Measurements from ENCODE around the gene NIPBL.
"Not testable (repeated sequence)": the region's sequence is repeated elsewhere in the genome, so short reads cannot be mapped to it uniquely, and the experiment has no call there.

The NIPBL gene

GRCh38 chr5:37043693-37044092 is 167.1 kb downstream of the NIPBL start:
- DNase-seq = no peak

GRCh38 chr5:37044120-37044519 is 167.6 kb downstream of the NIPBL start:
- no peak for DNase-seq

DNA sequence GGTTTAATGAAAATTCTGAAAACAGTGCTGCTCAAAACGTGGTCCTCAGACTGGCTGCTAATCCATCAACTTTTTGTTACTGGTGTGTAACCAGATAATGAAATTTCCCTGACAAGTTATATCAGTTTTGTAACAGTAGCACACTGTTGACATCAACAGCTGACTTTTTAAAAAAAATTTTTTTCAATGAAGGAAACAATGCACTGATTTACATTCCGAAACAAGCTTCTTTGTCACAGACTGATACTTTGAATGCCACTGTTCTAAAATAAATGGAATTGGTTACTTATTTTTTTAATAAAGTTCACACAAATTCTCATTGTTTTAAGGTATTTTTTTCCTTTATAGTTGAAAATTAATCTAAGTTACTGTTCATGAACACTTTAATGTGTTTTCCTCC is 169.1 kb downstream of the NIPBL start:
- DNase-seq = no peak

- DNase-seq = no peak
These were observed 171.4 kb downstream of the NIPBL start for GRCh38 chr5:37047947-37048346.

- DNase-seq = no peak
These were observed 177.8 kb downstream of the NIPBL start for GRCh38 chr5:37054391-37054790.

DNA sequence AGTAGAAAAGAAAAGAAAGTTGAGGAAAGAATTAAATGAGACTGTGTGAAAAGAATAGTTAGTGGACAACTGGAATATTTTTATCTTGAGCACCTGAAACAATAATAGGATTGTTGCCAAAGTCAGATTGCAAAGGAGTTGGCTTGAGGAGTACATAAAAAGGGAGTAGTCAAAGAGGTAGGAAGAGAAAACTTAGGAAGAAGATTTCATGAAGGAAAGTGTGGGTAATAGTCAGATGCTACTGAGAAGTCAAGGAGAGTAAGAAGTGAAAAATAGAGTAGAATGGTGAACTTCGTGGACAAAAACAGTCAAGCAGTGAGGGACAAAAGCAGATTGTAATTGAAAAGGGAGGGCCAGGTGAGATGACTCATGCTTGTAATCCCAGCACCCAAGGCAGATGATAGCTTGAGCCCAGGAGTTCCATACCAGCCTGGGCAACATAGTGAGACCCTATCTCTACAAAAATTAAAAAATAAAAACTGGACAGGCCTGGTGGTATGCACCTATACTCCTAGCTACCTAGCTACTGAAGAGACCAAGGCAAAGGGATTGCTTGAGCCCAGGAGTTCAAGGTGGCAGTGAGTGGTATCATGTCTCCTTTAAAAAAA is 178.9 kb downstream of the NIPBL start:
- no peak for DNase-seq

GRCh38 chr5:37056762-37057161 is 180.2 kb downstream of the NIPBL start:
- no peak for DNase-seq

- no peak for DNase-seq
These were observed 183.5 kb downstream of the NIPBL start for GRCh38 chr5:37060030-37060429.

GRCh38 chr5:37063739-37064138 is 187.2 kb downstream of the NIPBL start:
- DNase-seq = no peak

GRCh38 chr5:37064442-37064841 is 187.9 kb downstream of the NIPBL start:
- no peak for DNase-seq

DNA sequence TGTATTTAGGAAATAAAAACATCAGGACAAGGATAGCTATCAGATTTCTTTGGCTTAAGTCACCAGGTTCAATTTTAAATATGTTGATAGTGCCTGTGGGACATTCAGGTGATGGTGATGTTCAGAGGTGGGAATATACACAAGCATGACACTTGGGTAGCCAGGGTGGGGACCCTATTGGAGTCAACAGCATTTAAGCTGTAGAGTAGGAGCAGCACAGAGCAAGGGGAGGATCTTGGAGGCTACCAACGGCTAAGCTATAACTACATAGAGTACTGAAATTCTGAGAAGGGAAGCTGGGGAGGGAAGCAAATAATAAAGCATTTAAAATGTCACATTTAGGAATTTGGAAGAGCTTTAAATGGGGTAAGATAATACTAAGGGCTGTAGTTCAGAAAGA is 194.9 kb downstream of the NIPBL start:
- DNase-seq = no peak

DNA sequence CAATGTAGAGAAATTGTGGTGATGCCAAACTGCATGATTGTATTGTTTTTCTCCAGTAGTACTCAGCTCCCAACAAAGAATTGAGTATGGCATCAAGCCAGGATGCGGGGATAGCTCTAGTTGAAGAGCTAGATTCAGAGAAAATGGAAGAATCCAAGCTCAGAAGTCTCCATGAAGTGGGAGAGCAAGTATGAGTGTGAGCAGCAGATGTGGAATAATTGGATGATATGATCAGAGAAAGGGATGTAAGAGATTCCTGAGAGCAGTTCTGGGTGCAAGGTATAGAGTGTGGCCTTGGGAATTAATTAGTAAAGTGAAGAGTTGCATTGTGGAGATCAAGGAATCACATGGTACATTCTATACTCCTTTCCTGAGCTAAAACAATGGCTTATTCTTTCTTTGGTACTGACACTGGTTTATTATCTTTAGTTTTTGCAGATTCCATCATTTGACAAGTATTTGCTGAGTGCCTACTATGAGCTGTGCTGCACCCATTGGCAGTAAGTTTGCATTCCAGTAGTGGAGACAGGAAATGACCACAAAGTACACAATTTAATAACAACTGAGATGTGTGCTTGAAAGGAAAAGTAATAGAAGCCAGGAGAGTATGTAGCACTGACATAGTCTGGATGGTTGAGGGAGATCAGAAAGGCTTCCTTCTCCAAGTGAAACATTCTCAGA is 195.5 kb downstream of the NIPBL start:
- DNase-seq = no peak

GRCh38 chr5:37075399-37075950 is 198.9 kb downstream of the NIPBL start:
- DNase-seq = no peak

GRCh38 chr5:37077146-37077545 is 200.6 kb downstream of the NIPBL start:
- DNase-seq = no peak

DNA sequence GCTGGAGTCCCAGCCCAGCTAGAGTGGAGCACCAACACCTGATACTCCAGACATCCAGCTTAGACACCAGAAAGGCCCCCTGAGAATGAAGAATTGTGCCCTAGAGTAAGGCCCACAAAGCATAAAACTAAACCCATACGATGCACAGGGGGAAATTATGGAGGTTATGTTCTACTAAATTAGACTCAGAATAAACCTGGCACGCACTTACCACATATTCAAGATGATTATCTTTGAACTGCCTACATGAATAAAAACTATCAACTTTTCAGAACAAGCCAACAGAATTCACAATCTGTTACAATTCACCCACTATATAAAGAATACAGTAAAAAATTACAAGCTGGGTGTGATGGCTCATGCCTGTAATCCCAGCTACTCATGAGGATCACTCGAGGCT is 204.1 kb downstream of the NIPBL start:
- DNase-seq = no peak

GRCh38 chr5:37082977-37083376 is 206.4 kb downstream of the NIPBL start:
- not testable (repeated sequence) for DNase-seq

DNA sequence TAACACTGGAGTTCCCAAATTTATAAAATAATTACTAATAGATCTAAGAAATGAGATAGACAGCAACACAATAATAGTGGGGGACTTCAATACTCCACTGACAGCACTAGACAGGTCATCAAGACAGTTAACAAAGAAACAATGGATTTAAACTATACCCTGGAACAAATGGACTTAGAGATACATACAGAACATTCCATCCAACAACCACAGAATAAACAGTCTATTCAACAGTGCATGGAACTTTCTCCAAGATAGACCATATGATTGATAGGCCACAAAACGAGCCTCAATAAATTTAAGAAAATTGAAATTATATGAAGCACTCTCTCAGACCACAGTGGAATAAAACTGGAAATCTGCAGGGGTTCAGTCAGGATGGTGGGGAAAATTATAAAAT is 209.5 kb downstream of the NIPBL start:
- not testable (repeated sequence) for DNase-seq

DNA sequence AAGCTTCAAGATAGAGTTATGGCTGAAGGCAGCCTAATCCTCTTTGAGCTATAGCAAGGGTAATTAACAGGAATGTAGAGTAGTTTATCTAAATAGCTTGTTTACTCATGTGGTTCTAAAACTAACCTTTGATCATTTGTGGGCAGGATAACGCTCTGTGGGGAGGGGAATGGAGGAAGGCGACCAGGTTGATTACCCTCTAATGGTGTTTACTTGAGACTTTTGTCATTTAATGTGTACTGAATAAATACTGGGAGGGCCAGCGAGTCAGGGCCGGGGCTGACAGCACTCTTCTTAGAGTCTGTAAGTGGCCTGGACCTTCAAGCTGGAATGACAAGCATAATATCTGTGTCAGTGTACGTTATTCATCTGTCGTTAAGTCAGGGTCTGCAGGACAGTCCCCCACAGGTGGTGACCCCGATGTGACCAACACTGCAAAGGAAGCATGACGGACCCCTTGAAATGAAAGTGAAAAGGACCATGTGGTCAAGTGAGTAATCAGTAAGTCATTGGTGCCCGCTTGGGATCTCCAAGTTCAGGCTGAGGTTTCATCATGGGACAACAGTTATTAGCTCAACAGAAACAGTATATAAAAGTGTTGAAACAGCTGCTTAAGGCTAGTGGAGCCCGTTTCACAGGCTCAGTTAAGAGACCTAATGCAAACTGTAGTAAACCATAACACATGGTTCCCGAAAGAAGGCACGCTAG is 210.1 kb downstream of the NIPBL start:
- DNase-seq = no peak

GRCh38 chr5:37088009-37088408 is 211.4 kb downstream of the NIPBL start:
- no peak for DNase-seq

GRCh38 chr5:37090123-37090726 is 213.7 kb downstream of the NIPBL start:
- DNase-seq = no peak

DNA sequence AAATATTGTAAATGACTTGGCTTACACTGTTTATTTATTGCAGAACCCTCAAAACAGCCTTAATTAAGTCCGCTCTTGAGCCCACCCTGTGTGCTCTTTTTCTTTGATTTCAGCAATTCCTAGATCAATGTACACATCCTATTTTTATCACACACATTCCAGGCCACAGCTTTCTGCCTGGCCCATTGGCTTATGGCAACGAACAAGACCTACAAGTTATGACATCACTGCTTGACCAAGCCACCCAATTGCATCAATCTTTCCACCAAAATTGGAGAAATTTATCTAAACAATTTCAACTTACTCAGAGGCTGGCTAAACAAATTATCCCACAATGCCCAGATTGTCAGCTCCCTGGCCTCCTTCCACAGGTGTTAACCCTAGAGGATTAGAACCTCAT is 214.2 kb downstream of the NIPBL start:
- DNase-seq = no peak

DNA sequence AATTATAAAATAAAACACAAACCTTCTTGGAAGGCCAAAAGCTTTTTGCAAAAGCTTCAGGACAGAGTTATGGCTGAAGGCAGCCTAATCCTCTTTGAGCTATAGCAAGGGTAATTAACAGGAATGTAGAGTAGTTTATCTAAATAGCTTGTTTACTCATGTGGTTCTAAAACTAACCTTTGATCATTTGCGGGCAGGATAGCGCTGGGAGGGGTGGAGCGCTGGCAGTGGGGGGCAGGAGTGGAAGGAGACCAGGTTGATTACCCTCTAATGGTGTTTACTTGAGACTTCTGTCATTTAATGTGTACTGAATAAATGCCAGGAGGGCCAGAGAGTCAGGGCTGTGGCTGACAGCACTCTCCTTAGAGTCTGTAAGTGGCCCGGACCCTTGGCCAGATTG is 217.2 kb downstream of the NIPBL start:
- not testable (repeated sequence) for DNase-seq

DNA sequence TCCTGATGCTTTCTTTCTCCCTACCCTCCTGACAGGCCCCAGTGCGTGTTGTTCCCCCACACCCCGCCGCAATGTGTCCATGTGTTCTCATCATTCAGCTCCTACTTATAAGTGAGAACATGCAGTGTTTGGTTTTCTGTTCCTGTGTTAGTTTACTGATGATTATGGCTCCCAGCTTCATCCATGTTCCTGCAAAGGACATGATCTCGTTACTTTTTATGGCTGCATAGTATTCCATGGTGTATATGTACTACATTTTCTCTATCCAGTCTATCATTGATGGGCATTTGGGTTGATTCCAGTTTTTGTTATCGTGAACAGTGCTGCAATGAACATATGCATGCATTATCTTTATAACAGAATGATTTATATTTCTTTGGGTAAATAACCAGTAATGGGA is 222.7 kb downstream of the NIPBL start:
- not testable (repeated sequence) for DNase-seq

DNA sequence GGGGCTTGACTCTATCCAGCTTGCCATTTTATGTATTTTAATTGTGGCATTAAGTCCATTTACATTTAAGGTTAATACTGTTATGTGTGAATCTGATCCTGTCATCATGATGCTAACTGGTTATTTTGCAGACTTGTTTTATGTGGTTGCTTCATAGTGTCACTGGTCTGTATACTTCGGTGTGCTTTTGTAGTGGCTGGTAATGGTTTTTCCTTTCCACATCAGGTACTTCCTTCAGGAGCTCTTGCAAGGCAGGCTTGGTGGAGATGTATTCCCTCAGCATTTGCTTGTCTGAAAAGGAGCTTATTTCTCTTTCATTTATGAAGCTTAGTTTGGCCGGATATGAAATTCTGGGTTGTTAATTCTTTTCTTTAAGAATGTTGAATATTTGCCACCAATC is 226.7 kb downstream of the NIPBL start:
- no peak for DNase-seq
